ENCODE data around the gene ABI1.

DNA sequence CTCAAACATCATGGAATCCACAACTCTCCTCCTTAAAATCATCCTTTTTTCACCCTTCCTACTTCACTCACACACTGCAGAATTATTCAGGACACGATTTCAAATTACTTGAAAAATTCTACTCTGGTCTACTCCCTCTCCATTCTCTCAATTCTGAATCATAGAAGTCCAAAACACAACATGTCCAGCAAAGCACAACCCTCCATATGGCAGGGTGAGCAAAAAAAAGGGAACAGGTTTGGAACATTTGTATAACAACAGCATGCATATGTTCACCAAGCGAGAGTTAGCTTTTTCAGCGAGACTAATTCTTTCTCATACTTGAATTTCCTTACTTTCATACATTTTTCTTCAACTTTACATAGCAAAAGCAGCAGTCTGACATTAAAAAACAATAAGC is 73.4 kb downstream of the ABI1 start:
- TF ChIP-seq SNRNP70 (IDR thresholded peaks at IDR 0.05; ENCODE audit: low read depth, low read length) = no peak
- TF ChIP-seq ETV6 (CRISPR knock-in tag; conservative IDR thresholded peaks at IDR 0.05) = no peak
- TF ChIP-seq ARNT (IDR thresholded peaks at IDR 0.05) = no peak
- TF ChIP-seq, protein P1, sequence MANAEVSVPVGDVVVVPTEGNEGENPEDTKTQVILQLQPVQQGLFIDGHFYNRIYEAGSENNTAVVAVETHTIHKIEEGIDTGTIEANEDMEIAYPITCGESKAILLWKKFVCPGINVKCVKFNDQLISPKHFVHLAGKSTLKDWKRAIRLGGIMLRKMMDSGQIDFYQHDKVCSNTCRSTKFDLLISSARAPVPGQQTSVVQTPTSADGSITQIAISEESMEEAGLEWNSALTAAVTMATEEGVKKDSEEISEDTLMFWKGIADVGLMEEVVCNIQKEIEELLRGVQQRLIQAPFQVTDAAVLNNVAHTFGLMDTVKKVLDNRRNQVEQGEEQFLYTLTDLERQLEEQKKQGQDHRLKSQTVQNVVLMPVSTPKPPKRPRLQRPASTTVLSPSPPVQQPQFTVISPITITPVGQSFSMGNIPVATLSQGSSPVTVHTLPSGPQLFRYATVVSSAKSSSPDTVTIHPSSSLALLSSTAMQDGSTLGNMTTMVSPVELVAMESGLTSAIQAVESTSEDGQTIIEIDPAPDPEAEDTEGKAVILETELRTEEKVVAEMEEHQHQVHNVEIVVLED (CRISPR knock-in tag; IDR thresholded peaks at IDR 0.05; ENCODE audit: borderline replicate concordance) = no peak
- TF ChIP-seq NBN (conservative IDR thresholded peaks at IDR 0.05) = no peak
- no peak for TF ChIP-seq ZNF431 (CRISPR knock-in tag; IDR thresholded peaks at IDR 0.05; ENCODE audit: borderline replicate concordance, low read depth)
- TF ChIP-seq, protein P2, sequence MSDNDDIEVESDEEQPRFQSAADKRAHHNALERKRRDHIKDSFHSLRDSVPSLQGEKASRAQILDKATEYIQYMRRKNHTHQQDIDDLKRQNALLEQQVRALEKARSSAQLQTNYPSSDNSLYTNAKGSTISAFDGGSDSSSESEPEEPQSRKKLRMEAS (IDR thresholded peaks at IDR 0.05) = no peak
